WTC11 (cell line): ENCODE measurements around the gene SEMA3F. TPM values are rescaled to one million over a fixed set of nuclear protein-coding genes. Genes with fewer than 3 reads are reported as not detected.
A peak's percentile ranks its signal among the peaks of the same experiment; 100 is the strongest.

Experiments used
- ATAC-seq: fragments of 200-7000 bp; cut with Tn5 transposase; 2 replicates; pipeline ENCODE4 v1.10.0; 2021; ENCODE audit warnings: mild to moderate bottlenecking, moderate library complexity
- CTCF ChIA-PET: fragments of 300-600 bp; sonication (Branson Sonifier 250); formaldehyde crosslinking; loops from one replicate; lab custom pipeline; 2021; ENCODE audit warnings: antibody characterized with exemption; lab: Charles Lee
- POLR2A ChIA-PET: fragments of 350-600 bp; sonication (Branson Sonifier 250); formaldehyde crosslinking; loops from one replicate; lab custom pipeline; 2021; ENCODE audit warnings: antibody characterized with exemption; lab: Charles Lee
- DNase-seq: peaks from one replicate; pipeline ENCODE4 v3.0.0; 2021; ENCODE audit warnings: low spot score
- H3K27ac Mint-ChIP-seq: 2 replicates; pipeline ENCODE4 v1.8.0; 2021; ENCODE audit warnings: mixed read lengths
- H3K27me3 Mint-ChIP-seq: 2 replicates; pipeline ENCODE4 v1.8.0; 2021; ENCODE audit warnings: low read depth, mild to moderate bottlenecking, moderate library complexity, mixed read lengths
- H3K36me3 Mint-ChIP-seq: 2 replicates; pipeline ENCODE4 v1.8.0; 2021; ENCODE audit warnings: mixed read lengths
- H3K4me1 Mint-ChIP-seq: 2 replicates; pipeline ENCODE4 v1.8.0; 2022; ENCODE audit warnings: mixed read lengths
- H3K4me3 Mint-ChIP-seq: 2 replicates; pipeline ENCODE4 v1.8.0; 2021; ENCODE audit warnings: mild to moderate bottlenecking, moderate library complexity, mixed read lengths
- H3K9me3 Mint-ChIP-seq: 2 replicates; pipeline ENCODE4 v1.8.0; 2021; ENCODE audit warnings: mixed read lengths
- CREM ChIP-seq: sonication (generic); formaldehyde crosslinking; IDR thresholded peaks from 2 replicates; pipeline ENCODE4 v1.8.1; 2022; ENCODE audit warnings: mild to moderate bottlenecking, missing genetic modification reagents, moderate library complexity
- E2F5 ChIP-seq: sonication (generic); formaldehyde crosslinking; IDR thresholded peaks from 2 replicates; pipeline ENCODE4 v1.8.1; 2022; ENCODE audit warnings: mild to moderate bottlenecking, moderate library complexity, missing genetic modification reagents
- EMX1 ChIP-seq: fragments of 250-450 bp; sonication (Bioruptor Pico); IDR thresholded peaks from 2 replicates; pipeline ENCODE4 v1.8.0; 2021; ENCODE audit warnings: mild to moderate bottlenecking
- GABPB1 ChIP-seq: sonication (generic); formaldehyde crosslinking; IDR thresholded peaks from 2 replicates; pipeline ENCODE4 v1.8.1; 2023; ENCODE audit warnings: mild to moderate bottlenecking, missing genetic modification reagents
- HMGXB4 ChIP-seq: sonication (generic); formaldehyde crosslinking; IDR thresholded peaks from 2 replicates; pipeline ENCODE4 v1.8.1; 2023; ENCODE audit warnings: mild to moderate bottlenecking, moderate library complexity, missing genetic modification reagents
- NFATC4 ChIP-seq: fragments of 250-450 bp; sonication (Bioruptor Pico); IDR thresholded peaks from 2 replicates; pipeline ENCODE4 v1.9.0; 2021; ENCODE audit warnings: mild to moderate bottlenecking
- PRDM15 ChIP-seq: sonication (generic); formaldehyde crosslinking; IDR thresholded peaks from 2 replicates; pipeline ENCODE4 v1.8.0; 2022; ENCODE audit warnings: missing genetic modification reagents
- PRRX2 ChIP-seq: fragments of 250-450 bp; sonication (Bioruptor Pico); IDR thresholded peaks from 2 replicates; pipeline ENCODE4 v1.8.0; 2021; ENCODE audit warnings: mild to moderate bottlenecking
- SMAD3 ChIP-seq: sonication (generic); formaldehyde crosslinking; IDR thresholded peaks from 2 replicates; pipeline ENCODE4 v1.8.0; 2022; ENCODE audit warnings: missing genetic modification reagents, mild to moderate bottlenecking, borderline replicate concordance
- STAT6 ChIP-seq: sonication (generic); formaldehyde crosslinking; conservative IDR thresholded peaks from 2 replicates; pipeline ENCODE4 v1.8.1; 2023; ENCODE audit warnings: mild to moderate bottlenecking, low read depth, missing genetic modification reagents, moderate library complexity
- TEAD1 ChIP-seq: sonication (generic); formaldehyde crosslinking; IDR thresholded peaks from 2 replicates; pipeline ENCODE4 v1.8.0; 2022; ENCODE audit warnings: mild to moderate bottlenecking, missing genetic modification reagents
- ZBTB21 ChIP-seq: sonication (generic); formaldehyde crosslinking; IDR thresholded peaks from 2 replicates; pipeline ENCODE4 v1.8.1; 2023; ENCODE audit warnings: mild to moderate bottlenecking, missing genetic modification reagents, borderline replicate concordance
- ZNF219 ChIP-seq: sonication (generic); formaldehyde crosslinking; IDR thresholded peaks from 2 replicates; pipeline ENCODE4 v1.8.0; 2023; ENCODE audit warnings: missing genetic modification reagents, mild to moderate bottlenecking, borderline replicate concordance
- ZNF263 ChIP-seq: sonication (generic); formaldehyde crosslinking; IDR thresholded peaks from 2 replicates; pipeline ENCODE4 v1.8.1; 2022; ENCODE audit warnings: low read depth, mild to moderate bottlenecking, moderate library complexity, missing genetic modification reagents
- ZNF281 ChIP-seq: sonication (generic); formaldehyde crosslinking; IDR thresholded peaks from 2 replicates; pipeline ENCODE4 v1.8.0; 2023; ENCODE audit warnings: mild to moderate bottlenecking, missing genetic modification reagents
- ZNF317 ChIP-seq: sonication (generic); formaldehyde crosslinking; IDR thresholded peaks from 2 replicates; pipeline ENCODE4 v1.8.1; 2023; ENCODE audit warnings: low read depth, mild to moderate bottlenecking, moderate library complexity, missing genetic modification reagents, borderline replicate concordance
- total RNA-seq: library from RNA; stranded (reverse); gene quantifications from 3 replicates; pipeline ENCODE4 v1.2.3, GENCODE V29; 2021

Gene SEMA3F
- total RNA-seq, 1 experiment from 2014 or later, result 49.0 TPM

- POLR2A ChIA-PET, result interaction anchor here (0.6 to 1.4 kb wide), 4 partner anchors 12 to 1139 kb away, joined by 3 to 8 read pairs (median 5); no protein-coding TSS in a partner anchor
- no peaks in the 10 kb centered on the region for H3K36me3 Mint-ChIP-seq
- TF ChIP-seq CREM (no peak), HMGXB4 (CRISPR knock-in tag) (0 out of 2 replicates have a peak, but pooled peaks have one; percentile 15), EMX1 (CRISPR knock-in tag) (no peak), NFATC4 (CRISPR knock-in tag) (no peak), TEAD1 (CRISPR knock-in tag) (no peak), GABPB1 (no peak), E2F5 (CRISPR knock-in tag) (0 out of 2 replicates have a peak, but pooled peaks have one; percentile 17), PRRX2 (CRISPR knock-in tag) (no peak), STAT6 (CRISPR knock-in tag) (no peak), ZNF317 (CRISPR knock-in tag) (no peak), PRDM15 (CRISPR knock-in tag) (no peak), ZNF281 (no peak), SMAD3 (CRISPR knock-in tag) (no peak), ZNF219 (CRISPR knock-in tag) (no peak), ZBTB21 (no peak), ZNF263 (CRISPR knock-in tag) (peak; percentile 89)
- TF ChIP-seq, all 79 proteins: peak for 3
- CTCF ChIA-PET, result interaction anchor here (1.0 to 2.4 kb wide), 12 partner anchors 12 to 148 kb away, joined by 3 to 11 read pairs (median 6); no protein-coding TSS in a partner anchor
- ATAC-seq (peak; percentile 3; the same call in 1 of the 2 replicates), DNase-seq (no peak)
- Mint-ChIP-seq H3K27ac (no peak overlapping the region), H3K4me1 (peaks cover 38% of the 10 kb centered on the region), H3K9me3 (no peaks in the 10 kb centered on the region), H3K27me3 (no peaks in the 10 kb centered on the region), H3K4me3 (no peak overlapping the region)
These were observed 28.6 kb upstream of the SEMA3F start for GRCh38 chr3:50126287-50127211.
